SW 1271 (cell line): ENCODE data around the gene FAM193B.
"Not testable (repeated sequence)": the region's sequence is repeated elsewhere in the genome, so short reads cannot be mapped to it uniquely, and the experiment has no call there.

Experiments used
- DNase-seq, 2 experiments: peaks; one replicate each; lab custom pipeline; 2025; lab: John Stamatoyannopoulos, UW

Gene FAM193B

DNA sequence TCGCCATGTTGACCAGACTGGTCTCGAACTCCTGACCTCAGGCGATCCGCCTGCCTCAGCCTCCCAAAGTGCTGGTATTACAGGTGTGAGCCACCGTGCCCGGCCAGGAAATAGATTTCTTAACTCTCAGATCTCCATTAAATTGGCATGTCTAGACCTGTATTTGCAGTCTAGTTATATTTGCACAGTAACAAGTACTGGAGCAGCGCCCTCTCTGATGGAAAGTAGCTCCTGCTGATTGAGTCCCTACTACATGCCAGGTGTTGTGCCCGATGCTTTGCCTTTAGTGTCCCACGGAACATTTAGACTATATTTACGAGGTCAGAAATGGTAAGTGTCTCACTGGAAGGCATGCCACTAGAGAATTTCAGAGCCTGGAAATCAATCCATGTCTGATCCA is 21.8 kb upstream of the FAM193B start:
- DNase-seq = no peak

DNA sequence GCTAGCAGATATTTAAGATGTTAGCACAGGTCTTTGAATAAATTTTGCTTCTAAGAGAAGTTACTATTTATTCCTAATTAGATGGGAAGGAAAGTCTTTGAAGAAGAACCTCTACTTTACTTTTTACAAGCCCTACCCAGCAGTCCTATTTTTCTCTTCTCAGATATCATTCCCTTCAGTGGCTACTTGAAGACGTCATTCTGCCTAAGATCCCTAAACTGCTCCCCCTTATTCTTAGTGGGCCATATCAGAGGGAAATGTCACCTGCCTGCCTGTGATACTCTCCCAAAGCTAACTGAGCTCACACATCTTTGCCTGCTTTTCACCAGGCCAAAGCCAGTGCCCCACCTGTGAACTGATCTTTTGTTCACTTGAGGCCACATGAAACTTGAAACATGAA is 21.1 kb upstream of the FAM193B start:
- no peak for DNase-seq

- DNase-seq = no peak
Measured at GRCh38 chr5:177569894-177570293, 15.5 kb upstream of the FAM193B start.

- no peak for DNase-seq
Measured at GRCh38 chr5:177568326-177568725, 14.0 kb upstream of the FAM193B start.

DNA sequence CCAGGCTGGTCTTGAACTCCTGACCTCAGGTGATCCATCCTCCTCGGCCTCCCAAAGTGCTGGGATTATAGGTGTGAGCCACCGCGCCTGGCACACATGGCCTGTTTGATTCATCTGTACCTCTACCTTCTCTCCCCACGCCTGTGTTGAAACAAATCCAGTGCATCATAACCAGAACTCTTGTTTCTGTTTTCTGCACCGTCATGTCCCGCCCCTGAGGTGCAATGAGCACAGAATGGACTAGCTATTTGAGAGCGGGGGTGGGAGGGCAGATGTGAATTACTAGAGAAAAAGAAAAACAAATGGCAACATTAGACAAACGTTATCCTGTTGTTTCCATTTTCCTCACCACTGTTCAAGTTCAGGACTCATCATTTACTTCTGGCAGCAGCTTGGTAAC is 10.7 kb upstream of the FAM193B start:
- no peak for DNase-seq

- not testable (repeated sequence) for DNase-seq
Measured at GRCh38 chr5:177559446-177559941, 5.1 kb upstream of the FAM193B start.

DNA sequence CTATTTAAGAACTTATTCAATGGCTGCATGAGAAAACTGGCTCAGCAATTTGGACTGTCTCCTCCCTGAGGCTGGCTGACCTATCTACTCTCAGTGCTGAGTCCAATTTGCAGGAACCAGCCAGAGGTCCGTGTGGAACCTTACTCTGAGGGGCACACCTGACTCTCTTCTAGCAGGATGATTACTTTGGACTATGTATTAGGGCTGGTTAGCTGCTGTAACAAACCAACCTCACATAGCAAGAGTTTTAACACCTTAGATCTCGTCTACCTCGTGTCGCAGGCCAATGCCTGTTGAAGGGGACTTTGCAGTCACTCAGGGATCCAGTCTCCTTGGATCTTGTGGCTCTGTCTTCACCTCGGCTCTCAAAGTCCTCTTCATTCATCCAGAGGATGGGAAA is 3.4 kb upstream of the FAM193B start:
- DNase-seq = no peak

- no peak for DNase-seq
Measured at GRCh38 chr5:177557041-177557647, 2.8 kb upstream of the FAM193B start.

DNA sequence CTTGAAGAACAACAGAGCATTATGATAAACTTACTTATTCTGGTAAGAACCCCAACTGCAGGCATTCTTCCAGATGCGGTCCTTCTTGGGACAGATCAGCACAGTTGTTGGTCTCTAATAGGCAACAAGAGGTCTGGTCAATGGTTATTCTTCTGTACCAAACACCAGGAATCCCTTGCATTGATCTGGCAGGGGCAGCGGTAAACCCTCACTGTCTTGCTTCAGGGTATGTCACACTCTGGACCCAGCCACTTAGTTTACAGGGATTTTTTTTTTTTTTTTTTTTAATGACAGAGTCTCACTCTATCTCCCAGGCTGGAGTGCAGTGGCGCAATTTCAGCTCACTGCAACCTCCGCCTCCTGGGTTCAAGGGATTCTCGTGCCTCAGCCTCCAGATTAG is 1.3 kb upstream of the FAM193B start:
- DNase-seq = no peak

GRCh38 chr5:177555228-177555627 is 865 bp upstream of the FAM193B start:
- DNase-seq = no peak

DNA sequence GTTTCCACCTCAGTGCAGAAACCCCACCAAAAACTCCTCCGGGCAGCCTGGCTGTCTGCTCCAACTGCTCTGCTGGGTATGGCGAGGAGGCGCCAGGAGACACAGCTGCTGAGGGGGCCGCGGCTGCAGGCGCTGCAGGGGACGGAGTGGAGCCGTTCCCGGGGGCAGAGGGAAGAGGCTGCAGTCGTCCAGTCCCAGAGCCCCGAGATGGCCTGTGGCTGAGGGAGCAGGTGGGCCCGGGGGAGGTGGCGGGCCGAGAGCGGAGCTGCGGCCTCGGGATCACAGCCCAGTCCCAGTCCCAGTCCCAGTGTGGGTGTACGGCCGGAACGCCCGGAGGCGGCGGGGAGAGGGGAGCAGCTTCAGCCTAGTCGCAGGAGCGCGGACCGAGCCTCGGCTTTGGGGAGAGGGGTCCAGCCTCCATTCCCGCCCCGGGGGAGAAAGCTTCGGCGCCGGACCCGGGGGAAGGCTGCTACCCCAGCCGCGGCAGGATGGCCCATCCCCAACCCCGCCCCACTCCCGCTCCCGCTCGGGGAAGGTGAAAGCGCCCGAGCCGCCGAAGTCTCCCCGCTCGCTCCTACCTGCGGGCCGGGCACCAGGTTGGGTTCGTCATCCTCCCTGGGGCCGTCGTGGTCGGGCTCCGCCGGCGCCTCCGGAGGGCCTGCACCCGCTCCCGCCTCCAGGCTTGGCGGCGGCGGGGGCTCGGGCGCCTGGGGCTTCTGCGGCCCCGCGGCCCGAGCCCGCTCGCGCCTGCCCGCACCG is 513 bp downstream of the FAM193B start:
- DNase-seq = no peak

DNA sequence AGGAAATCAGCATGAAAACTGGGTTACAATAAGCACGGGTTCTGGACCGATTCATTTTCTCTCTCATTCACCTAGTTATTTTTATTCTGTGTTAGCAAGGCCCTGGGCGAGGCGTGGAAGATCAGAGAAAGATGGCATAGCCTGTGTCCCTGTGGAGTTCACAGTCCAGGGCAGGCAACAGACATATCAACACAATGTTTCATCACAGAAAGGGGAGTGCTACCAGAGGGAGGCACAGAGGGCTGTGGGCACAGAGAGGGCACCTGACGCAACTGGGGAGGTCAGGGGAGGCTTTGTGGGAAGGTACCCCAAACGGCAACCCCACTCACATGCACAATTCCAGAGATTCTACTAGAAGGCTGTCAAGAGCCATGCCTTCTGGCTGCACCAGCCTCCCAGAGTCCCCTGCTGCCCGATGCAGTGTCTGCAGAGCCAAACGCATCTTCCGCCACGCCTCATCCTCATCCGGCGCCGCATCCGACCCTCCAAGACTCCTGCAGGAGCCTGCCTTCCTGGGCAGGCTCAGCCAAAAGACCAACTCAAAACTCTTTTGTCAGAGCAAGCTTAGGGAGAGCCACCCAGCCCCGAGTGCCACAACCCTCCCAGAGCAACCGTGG is 1.4 kb downstream of the FAM193B start:
- DNase-seq = no peak

DNA sequence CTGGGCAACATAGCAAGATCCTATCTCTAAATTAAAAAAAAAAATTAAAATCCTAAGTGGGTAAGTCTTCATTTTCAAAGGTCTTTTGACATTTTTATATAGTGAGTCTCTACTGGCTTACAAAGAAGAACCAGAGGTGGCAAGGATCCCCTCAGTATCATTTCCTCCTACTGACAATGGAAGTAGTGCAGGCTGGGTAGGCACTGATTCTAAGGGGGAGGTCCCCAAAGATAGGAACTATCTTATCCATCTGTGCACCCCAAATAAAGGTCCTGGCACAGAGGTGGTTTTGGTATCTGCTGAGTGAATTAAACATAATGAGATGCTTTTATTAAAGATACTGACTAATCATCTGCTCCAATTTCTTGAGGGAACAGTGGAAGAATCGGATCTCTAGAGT is 4.2 kb downstream of the FAM193B start:
- DNase-seq = no peak

DNA sequence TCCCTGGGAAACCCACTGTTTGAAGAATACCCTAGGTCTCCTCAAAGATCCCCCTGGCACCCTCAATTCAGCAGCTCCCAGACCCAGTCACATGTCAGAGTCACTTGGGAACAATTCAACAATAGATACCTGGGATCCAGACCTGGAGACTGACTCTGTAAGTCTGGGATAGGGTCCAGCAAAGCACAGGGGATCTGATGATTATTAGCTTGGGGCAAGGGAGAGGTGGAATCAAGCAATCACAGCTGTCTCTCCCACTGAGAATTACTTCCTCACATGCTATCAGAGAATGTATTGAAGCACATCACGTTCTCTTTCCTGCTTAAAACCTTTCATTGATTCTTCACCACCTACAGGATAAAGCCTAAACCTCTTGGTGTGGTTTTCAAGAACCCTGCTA is 5.9 kb downstream of the FAM193B start:
- no peak for DNase-seq

DNA sequence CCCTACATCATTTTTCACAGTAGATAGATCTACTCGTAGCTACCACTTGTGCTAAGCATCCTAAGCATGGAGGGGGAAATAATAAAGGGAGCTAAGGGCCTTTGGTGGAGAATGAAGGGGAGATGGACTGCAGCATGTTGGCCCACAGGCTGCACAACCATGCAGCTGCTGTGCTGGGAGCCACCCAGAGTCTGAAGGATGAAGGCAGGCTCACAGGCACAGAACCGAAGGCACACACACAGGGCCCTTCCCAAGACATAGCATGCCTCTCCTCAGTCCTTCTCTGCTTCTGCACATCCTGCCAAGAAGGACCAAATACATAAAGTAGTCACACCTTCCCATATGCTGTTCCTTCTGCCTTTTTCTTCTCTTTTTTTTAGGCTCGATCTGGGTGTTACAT is 6.6 kb downstream of the FAM193B start:
- DNase-seq = no peak

DNA sequence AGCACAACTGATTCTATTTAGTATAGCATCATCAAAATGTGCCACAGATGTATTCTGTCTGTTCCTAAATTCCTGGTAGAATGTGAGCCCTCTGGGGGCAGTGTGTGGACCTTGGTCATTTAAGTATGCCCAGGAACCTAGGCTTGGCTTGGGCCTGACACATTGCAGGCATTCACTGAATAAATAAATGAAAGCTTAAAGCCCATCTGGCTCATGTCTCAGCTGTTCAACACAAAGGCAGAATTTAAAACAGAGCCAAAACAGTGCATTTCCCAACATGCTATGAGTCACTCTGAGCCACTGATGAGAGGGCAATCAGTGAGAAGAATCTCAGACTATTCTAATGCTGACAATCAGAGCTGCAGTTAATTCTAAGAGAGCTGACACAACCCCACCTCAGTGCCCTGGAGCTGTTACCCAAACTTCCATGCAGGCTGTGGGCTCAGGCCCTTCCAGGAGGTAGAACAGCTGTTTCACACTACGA is 8.1 kb downstream of the FAM193B start:
- DNase-seq = peak; percentile 40 to 75

DNA sequence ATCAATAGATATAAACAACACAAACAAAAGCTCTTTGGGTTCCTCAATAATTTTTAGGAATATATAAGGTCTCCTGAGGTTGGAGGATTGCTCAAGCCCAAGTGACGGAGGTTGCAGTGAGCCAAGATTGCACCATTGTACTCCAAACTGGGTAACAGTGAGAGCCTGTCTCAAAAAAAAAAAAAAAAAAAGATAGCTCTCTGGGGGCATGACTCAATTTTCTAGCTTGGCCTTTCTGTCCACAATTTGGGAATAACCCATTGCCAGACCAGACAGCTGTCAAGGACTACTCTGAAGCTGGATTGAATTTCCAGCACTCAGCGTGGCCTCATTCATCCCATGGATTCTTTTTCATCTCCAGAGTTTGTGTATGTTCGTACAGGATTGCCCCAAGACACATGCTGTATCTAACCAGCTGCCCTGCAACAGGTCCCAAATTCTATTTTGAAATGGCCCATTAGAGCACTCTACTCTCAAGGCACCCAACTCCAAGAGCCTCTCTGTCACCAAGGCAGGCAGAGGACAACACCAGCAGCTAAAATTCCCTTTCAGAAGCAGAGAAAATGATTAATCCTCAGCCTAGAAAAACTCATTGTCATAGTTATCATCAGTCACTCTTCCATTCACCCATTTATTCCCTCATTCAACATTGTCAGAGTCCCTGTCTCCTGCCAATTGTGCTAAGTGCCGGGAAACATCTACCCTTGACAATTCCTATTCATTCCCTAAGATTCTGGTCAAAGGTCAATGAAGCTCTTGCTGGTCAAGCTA is 8.7 kb downstream of the FAM193B start:
- DNase-seq = no peak

- no peak for DNase-seq
Measured at GRCh38 chr5:177542816-177543465, 11.4 kb downstream of the FAM193B start.

DNA sequence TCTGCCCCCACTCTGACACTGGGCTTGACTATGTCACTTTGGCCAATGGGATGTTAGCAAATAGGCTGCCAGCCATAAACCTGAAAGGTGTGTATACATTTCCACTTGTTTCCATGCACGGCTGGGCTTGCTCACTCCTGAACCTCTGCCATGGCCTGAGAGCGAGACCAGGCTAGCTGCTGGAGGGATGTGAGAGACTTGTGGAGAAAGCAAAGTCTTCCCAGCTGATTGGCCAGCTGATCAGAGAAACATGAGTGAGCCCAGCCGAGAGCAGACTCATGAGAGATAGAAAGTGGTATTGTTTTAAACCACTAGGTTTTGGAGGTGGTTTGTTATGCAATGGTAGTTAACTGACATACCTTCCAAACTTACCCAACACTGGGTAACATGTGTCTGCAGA is 13.9 kb downstream of the FAM193B start:
- DNase-seq = no peak

- DNase-seq = no peak
Measured at GRCh38 chr5:177539411-177539810, 15.0 kb downstream of the FAM193B start.

DNA sequence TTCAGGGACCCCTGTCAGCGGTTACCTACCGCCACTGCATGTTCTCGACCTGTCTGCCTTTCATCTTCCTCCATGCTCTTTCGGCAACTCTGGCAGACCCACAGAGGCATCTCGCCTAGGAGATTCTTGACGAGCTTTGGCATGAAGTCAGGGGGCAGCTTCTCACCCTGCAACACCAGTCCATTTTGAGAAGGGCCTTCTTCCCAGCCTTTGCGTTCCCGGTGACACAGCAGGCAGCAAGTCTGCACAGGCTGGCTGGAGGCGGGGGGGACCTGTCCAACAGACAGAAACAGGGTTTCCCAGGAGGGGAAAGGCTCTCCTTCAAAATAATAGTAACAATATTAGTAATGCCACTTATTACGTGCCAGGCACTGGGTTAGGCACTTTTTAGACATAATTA is 15.5 kb downstream of the FAM193B start:
- no peak for DNase-seq
